PC-9 (cell line): ENCODE results near the gene AK3.

Experiments
- EZH2 ChIP-seq: fragments of 200-600 bp; sonication (generic); IDR thresholded peaks from 2 replicates; pipeline ENCODE4 v1.8.0; 2017; ENCODE audit warnings: antibody characterized with exemption, low read depth
- TF ChIP-seq, protein P1 (sequence below): fragments of 200-600 bp; sonication (generic); conservative IDR thresholded peaks from 2 replicates; pipeline ENCODE4 v1.6.1; 2017; ENCODE audit warnings: mixed run types, antibody characterized with exemption, mild to moderate bottlenecking, moderate library complexity

DNA sequence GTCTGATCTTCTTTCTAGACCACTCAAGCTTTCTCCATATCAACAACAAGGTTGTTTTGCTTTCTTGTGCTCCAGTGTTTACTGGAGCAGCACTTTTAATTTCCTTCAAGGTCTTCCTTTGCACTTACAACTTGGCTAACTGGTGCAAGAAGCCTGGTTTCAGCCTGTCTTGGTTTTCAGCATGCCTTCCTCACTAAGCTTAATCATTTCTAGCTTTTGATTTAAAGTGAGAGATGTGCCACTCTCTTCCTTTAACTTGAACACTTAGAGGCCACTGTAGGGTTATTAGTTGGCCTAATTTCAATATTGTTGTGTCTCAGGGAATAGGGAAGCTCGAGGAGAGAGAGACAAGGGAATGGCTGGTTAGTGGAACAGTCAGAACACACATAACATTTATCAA is 13.4 kb downstream of the AK3 start:
- TF ChIP-seq, protein P1, sequence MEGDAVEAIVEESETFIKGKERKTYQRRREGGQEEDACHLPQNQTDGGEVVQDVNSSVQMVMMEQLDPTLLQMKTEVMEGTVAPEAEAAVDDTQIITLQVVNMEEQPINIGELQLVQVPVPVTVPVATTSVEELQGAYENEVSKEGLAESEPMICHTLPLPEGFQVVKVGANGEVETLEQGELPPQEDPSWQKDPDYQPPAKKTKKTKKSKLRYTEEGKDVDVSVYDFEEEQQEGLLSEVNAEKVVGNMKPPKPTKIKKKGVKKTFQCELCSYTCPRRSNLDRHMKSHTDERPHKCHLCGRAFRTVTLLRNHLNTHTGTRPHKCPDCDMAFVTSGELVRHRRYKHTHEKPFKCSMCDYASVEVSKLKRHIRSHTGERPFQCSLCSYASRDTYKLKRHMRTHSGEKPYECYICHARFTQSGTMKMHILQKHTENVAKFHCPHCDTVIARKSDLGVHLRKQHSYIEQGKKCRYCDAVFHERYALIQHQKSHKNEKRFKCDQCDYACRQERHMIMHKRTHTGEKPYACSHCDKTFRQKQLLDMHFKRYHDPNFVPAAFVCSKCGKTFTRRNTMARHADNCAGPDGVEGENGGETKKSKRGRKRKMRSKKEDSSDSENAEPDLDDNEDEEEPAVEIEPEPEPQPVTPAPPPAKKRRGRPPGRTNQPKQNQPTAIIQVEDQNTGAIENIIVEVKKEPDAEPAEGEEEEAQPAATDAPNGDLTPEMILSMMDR: no peak
- TF ChIP-seq EZH2: no peak
